ENCODE measurements around the gene MRPS2. TPM values are rescaled to one million over a fixed set of nuclear protein-coding genes. Genes with fewer than 3 reads are reported as not detected.

MRPS2 gene
- total and polyA plus RNA-seq, 9 of the 15 experiments (the other 6 are each of a cell fraction or from before 2014, with no cell fraction given), result 8.0 to 167 (median 81.3) TPM

GRCh38 chr9:135468854-135469521 lies 31.5 kb upstream of the MRPS2 start (continued):
- TF ChIP-seq, protein P1, sequence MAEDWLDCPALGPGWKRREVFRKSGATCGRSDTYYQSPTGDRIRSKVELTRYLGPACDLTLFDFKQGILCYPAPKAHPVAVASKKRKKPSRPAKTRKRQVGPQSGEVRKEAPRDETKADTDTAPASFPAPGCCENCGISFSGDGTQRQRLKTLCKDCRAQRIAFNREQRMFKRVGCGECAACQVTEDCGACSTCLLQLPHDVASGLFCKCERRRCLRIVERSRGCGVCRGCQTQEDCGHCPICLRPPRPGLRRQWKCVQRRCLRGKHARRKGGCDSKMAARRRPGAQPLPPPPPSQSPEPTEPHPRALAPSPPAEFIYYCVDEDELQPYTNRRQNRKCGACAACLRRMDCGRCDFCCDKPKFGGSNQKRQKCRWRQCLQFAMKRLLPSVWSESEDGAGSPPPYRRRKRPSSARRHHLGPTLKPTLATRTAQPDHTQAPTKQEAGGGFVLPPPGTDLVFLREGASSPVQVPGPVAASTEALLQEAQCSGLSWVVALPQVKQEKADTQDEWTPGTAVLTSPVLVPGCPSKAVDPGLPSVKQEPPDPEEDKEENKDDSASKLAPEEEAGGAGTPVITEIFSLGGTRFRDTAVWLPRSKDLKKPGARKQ (CRISPR knock-in tag; IDR thresholded peaks at IDR 0.05), result no peak
- TF ChIP-seq NFIC (IDR thresholded peaks at IDR 0.05) (peak; percentile 20; the same call in 1 of the 2 replicates), DIDO1 (tag; IDR thresholded peaks at IDR 0.05; ENCODE audit: low read depth) (no peak), MLLT1 (IDR thresholded peaks at IDR 0.05) (no peak), ZNF696 (CRISPR knock-in tag; conservative IDR thresholded peaks at IDR 0.05) (no peak), BRF2 (IDR thresholded peaks at IDR 0.05; ENCODE audit: borderline replicate concordance, insufficient read depth, insufficient read length) (no peak), KLF1 (tag; IDR thresholded peaks at IDR 0.05) (peak; percentile 85; the same call in 1 of the 2 replicates), MAZ (CRISPR knock-in tag; conservative IDR thresholded peaks at IDR 0.05 in 1 of 2, IDR thresholded peaks at IDR 0.05 in 1 of 2) (peak; percentile 28 to 81; a peak in 2 of 4 replicates), TCF15 (CRISPR knock-in tag; IDR thresholded peaks at IDR 0.05) (no peak), BHLHE40 (IDR thresholded peaks at IDR 0.05; ENCODE audit: low read length) (0 out of 2 replicates have a peak, but pooled peaks have one; percentile 12), RBM25 (IDR thresholded peaks at IDR 0.05; ENCODE audit: low read depth, low read length, severe bottlenecking) (no peak), GABPB2 (CRISPR knock-in tag; conservative IDR thresholded peaks at IDR 0.05) (no peak), BACH1 (tag; IDR thresholded peaks at IDR 0.05) (peak; percentile 17; the same call in 1 of the 2 replicates), ZBTB8A (IDR thresholded peaks at IDR 0.05; ENCODE audit: partially characterized antibody) (no peak), XRCC3 (IDR thresholded peaks at IDR 0.05) (no peak), ATF6 (CRISPR knock-in tag; IDR thresholded peaks at IDR 0.05) (no peak), ATF7 (IDR thresholded peaks at IDR 0.05) (peak; percentile 76)
- TF ChIP-seq, protein P2, sequence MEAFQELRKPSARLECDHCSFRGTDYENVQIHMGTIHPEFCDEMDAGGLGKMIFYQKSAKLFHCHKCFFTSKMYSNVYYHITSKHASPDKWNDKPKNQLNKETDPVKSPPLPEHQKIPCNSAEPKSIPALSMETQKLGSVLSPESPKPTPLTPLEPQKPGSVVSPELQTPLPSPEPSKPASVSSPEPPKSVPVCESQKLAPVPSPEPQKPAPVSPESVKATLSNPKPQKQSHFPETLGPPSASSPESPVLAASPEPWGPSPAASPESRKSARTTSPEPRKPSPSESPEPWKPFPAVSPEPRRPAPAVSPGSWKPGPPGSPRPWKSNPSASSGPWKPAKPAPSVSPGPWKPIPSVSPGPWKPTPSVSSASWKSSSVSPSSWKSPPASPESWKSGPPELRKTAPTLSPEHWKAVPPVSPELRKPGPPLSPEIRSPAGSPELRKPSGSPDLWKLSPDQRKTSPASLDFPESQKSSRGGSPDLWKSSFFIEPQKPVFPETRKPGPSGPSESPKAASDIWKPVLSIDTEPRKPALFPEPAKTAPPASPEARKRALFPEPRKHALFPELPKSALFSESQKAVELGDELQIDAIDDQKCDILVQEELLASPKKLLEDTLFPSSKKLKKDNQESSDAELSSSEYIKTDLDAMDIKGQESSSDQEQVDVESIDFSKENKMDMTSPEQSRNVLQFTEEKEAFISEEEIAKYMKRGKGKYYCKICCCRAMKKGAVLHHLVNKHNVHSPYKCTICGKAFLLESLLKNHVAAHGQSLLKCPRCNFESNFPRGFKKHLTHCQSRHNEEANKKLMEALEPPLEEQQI (IDR thresholded peaks at IDR 0.05), result no peak
